Fibroblast of lung (primary cell): ENCODE data around the gene CENPE.

Experiments
- EZH2 ChIP-seq: IDR thresholded peaks from 2 replicates; pipeline ENCODE4 v1.5.1; 2012; ENCODE audit warnings: low read length, control low read depth, mild to moderate bottlenecking; ENCODE audit errors: missing control alignments
- TF ChIP-seq, protein P1 (sequence below), 2 donors: IDR thresholded peaks in 1 of 2; conservative IDR thresholded peaks in 1 of 2; 1 replicate in 1 of 2; 2 replicates in 1 of 2; pipeline ENCODE4 v1.5.1; 2011 to 2012; ENCODE audit warnings: low read length in 2 of 2, control low read depth in 1 of 2, inconsistent platforms in 1 of 2, low read depth in 1 of 2, mild to moderate bottlenecking in 1 of 2

DNA sequence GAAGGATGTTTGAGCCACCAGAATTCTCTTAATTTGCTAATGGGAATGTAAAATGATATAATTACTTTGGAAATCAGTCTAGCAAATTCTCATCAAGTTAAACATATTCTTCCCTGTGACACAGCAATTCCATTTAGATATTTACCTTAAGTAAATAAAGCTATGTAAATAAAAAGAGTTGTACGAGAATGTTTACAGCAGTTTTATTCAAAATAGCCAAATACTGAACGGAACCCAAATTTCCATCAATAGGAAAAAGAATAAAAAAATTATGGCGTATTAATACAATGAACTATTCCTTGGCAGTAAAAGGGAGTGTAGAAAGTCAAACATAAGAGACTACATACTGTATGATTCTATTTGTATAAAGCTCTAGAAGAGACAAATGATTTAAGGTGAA is 45.8 kb downstream of the CENPE start:
- TF ChIP-seq, protein P1, sequence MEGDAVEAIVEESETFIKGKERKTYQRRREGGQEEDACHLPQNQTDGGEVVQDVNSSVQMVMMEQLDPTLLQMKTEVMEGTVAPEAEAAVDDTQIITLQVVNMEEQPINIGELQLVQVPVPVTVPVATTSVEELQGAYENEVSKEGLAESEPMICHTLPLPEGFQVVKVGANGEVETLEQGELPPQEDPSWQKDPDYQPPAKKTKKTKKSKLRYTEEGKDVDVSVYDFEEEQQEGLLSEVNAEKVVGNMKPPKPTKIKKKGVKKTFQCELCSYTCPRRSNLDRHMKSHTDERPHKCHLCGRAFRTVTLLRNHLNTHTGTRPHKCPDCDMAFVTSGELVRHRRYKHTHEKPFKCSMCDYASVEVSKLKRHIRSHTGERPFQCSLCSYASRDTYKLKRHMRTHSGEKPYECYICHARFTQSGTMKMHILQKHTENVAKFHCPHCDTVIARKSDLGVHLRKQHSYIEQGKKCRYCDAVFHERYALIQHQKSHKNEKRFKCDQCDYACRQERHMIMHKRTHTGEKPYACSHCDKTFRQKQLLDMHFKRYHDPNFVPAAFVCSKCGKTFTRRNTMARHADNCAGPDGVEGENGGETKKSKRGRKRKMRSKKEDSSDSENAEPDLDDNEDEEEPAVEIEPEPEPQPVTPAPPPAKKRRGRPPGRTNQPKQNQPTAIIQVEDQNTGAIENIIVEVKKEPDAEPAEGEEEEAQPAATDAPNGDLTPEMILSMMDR (conservative IDR thresholded peaks at IDR 0.05 in 1 of 2, IDR thresholded peaks at IDR 0.05 in 1 of 2; ENCODE audit: low read depth in 1 of 2, low read length in 2 of 2) = no peak
- no peak for TF ChIP-seq EZH2
